NCI-H2227 (cell line): ENCODE data around the gene TBCCD1.
"Not testable (repeated sequence)": the region's sequence is repeated elsewhere in the genome, so short reads cannot be mapped to it uniquely, and the experiment has no call there.

Experiments used
- DNase-seq: peaks from one replicate; lab custom pipeline; 2025; ENCODE audit not compliant: unreplicated experiment; lab: John Stamatoyannopoulos, UW

Gene TBCCD1

DNA sequence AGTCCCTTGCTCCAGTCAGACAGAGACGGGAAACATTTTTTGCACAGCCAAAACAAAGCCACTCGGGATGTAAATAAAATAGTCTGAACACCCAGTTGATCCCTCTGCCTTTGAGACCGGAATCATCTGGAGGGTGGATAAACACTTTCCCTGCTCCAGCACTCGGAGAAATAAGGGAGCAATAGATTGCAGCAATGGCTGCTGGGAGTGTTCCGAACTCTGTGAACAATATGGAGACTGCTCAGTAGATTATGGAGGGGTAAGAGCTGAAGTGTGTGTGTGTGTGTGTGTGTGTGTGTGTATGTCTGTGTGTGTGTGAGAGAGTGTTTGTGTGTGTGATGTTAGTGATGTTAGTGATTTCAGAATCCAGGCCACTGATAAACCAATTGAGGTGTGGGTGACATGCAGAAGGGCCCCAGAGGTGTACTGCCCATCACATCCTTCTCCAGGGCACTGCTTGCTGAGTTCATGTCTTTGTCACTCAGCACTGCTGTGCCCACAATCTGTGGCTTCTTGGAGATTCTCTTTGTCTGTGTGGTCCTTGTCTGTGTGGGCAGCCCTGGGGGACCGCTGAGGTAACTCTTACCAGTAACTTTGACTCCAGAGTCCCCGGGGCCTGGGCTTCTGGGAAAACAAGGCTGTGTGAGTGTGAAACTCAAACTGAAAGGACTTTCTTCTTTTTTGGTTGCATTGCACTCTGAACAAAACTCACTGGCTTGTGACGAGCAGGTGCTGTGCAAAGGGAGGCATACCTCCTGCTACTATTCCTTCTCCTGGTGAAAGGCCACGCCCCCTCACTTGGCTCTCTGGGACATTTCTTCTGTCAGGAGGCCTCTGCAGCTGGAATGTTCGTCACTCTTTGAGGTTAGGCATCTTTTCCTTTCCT is 45.9 kb downstream of the TBCCD1 start:
- no peak for DNase-seq

DNA sequence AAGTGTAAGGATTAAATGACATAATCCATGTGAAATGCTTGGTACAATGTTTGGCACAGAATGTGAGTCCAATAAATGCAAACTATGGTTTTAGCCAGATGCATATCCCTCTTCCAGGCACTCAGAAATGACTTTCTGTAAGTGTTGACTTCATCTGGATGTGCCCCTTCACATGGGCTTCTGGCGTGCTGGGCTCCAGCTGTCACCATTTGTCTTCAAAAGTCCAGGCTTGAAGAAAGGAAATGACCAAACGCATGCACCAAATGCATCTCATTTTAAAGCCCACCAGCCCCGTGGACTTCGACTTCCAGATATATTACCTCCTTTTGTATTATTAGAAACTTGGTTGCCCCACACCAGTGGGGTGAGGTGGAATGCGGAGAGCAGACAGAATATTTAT is 46.7 kb downstream of the TBCCD1 start:
- no peak for DNase-seq

DNA sequence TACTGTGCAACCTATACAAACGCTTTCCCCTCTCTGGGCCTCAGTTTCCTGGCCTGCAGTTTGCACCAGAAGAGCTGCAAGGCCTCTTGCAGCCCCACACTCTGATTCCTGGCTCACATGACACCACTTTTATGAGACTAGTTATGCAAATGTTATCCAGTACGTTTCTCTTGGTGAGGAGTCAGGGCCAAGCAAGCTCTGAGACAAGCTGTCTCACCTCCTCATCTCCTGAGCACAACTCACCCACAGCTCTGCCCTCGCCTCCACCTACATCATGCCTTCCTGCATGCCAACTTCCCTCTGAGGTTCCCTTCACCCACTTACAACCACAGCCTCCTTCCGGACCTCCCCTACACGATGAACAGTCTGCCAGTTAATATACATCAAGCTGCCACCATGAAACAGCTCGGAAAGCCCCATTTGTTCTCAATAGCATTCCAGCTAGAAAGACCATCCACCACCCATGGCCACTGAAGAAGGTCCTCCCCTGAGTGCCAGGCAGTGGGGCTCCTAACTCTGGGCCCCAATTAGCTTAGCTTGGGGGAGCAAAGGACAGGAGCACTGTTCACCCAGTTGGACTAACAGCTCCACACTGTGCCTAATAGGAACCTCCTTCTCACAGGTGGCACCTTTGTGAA is 48.0 kb downstream of the TBCCD1 start:
- DNase-seq, result no peak

DNA sequence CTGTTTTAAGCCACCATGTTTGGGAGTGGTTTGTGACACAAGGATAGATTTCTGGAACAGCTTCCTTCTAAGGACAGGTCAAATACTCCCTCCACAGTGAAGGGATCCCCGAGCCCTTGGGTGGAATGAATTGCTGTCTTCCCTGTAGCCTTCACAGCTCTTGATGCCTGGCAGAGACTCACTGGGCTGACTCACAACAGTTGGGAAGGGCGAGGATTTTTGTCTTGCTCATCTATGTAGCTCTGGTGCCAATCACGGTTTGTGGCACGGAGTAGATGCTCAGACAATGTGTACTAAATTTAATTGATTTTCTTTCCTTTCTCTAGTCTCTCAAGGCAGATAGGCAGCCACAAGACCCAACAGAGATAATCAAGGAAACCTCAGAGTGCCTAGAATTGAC is 49.9 kb downstream of the TBCCD1 start:
- no peak for DNase-seq

DNA sequence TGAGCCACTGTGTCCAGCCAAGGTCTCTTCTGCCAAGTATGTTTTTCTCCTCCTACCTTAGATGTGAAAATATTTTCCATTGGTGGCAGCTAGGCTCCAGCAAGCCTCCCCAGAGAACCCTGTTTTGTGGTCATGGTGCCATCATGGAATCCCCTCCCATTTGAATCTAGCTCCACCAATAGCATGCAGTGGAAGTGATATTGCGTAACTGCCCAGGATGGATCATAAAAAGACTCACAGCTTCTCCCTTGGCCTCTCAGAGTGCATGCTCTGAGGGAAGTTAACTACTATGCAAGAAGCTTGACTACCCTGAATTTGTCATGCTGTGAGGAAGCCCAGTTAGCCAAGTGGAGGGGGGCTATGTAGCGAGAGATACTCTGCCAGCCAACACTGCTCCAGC is 50.5 kb downstream of the TBCCD1 start:
- DNase-seq, result no peak

DNA sequence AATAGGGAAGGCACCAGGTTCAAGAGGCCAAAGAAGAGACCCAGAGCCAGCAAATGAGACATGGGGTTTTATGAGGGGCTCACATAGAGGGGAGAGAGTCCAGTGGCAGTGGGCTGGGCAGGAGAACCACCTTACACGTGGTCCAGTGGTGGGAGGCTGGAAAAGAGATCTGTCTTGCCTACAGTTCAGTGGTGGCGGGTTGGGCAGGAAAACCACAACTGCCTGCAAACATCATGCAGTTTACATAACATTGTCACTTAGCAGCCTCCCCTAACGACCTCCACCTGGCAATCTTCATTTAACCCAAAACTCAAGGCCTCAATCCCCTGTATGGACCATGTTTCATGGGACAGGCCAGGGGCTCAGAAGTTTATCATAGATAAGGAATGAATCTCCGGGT is 52.0 kb downstream of the TBCCD1 start:
- DNase-seq, result no peak

DNA sequence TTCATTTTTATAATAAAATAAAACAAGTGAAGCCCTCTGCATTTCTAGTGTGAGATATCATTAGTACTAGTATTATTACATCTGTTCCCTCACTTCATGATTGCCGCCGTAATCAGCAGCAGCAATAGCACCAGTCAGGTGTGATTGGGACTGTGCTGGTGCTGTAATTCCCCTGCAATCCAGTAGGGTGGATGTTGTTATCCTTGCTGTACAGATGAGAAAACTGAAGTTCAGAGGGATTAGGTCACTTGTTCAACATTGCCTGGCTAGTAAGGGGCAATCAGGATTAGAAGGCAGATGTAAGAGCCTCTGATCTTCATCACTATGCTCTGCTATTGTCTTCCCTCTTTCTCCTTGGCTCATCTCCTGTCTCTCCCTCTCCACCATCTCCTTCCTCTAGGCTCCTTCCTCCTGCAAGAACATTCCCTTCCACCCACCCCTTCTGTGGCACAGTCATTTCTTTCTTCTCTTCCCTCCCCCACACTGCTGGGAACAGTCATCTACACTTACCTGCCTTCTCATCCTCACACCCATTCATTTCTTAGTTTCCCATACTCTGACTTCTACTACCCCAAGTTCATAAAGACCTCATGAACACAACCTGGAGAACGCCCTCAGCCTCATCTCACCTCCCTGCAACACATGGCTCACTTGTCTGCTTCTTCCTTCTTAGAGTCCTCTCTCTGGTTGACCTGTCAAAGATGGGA is 52.7 kb downstream of the TBCCD1 start:
- DNase-seq, result no peak

DNA sequence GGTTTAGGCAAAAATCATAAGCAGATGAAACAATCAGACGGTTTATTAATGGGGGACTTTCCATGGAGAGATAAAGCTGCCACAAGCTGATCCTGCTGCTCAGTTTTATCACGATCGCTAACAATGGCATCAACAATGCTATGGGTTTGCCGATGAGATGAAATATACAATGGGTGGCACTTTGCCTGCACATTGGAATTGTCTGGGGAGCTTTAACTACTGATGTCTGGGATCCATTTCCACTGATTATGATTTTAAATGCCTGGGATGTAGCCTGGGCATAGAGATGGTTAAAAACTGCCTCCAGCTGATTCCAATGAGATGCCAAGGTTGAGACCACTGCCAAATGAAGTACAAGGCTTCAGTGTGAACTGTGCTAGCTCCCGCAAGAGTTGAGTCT is 53.8 kb downstream of the TBCCD1 start:
- no peak for DNase-seq

DNA sequence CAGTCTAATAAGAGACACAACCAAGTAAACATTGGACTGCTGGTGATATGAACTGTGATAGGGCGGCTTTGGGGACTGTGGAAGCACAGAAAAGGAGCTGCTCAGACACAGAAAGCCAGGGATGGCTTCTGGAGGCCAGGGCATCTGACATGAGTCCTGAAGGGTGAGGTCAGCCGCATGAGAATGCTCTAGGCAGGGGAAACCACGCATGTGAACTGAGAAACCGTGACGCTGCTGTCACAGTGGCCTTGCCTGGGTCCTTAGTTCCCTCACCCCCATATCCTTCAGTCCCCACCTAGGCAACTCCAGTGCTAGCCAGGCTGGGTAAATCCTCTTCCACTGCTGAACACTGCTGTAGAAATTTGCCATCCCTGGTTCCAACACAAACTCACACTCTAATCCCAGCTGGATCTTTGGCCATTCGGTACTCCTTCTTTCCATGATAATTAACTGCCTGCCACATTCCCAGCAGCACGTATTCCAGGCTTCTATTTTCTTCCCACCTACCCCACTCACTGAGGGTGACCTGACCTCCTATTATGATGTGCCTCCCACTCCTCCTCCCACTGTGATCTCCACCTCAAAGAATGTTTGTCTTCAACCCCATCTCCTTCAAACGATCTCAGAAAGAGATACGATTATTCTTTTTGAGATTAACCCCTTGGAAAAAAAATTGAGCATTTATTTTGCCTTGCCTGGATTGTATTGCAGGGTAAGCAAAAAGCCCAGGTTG is 54.4 kb downstream of the TBCCD1 start:
- no peak for DNase-seq

DNA sequence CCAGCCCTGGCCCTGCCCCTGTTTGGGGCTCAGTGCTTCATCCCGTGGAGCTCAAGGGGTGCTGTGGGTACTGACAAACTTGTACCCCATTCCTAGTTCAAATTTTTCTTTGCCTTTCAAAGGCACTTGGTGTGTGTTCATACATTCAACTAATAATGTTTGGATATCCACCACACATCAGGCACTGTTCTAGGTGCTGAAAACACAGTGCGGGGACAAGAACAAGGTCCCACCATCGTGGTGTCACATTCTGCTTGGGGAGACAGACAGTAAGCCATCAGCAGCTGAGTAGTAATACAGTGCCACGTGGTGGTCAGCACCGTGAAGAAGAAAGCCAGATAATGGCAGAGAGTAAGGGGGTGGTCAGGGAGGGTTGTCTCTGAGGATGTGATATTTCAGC is 55.4 kb downstream of the TBCCD1 start:
- no peak for DNase-seq

DNA sequence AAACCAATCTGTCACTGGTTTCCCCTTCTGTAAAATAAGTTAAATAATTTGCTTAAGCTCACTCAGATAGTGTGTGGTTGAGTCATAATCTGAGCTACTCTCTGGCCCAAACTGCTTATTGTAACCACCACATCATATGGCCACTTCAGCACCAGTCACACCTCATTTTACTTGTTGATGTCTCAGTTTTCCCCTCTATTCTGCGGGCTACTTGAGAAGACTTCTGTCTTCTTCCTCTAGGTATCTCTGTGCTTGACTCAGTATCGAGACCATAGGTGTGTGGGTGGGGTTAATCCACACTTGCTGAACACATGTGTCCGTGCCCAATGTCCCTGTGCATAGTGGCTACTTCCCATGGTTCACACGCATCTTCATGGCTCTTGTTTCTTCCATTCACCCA is 55.9 kb downstream of the TBCCD1 start:
- DNase-seq, result no peak

DNA sequence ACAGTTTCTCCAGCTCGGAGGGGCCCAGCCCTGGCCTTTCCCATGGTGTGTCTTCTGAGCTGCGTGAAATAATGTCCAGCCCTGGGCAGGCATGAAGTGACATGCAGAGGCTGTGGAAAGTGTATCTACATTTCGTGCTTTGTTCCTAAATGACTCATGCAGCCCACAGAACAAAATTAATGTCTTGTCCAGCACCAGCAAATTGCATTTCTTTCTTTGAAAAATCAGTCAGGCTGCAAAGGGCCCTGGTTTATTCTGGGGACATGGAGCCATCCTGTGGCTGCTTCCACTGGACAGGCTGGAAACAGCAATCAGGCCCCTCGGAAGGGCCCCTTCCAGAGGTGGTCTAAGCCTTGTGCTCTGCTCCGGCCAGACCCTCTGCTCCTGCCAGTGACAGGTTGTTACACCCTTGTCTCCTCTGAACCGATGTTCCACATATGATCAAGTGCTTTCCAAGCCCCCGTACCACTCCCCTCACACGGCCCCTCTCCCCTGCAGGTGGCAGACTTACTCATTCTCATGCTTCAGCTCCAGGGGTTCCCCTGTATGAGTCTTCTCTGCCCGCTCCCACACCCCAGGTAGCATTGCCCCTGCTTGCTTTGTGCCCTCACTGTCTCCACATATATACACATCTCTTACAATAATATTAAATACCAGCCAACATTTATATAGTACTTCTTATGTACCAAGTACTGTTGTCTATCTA is 56.6 kb downstream of the TBCCD1 start:
- DNase-seq, result no peak

DNA sequence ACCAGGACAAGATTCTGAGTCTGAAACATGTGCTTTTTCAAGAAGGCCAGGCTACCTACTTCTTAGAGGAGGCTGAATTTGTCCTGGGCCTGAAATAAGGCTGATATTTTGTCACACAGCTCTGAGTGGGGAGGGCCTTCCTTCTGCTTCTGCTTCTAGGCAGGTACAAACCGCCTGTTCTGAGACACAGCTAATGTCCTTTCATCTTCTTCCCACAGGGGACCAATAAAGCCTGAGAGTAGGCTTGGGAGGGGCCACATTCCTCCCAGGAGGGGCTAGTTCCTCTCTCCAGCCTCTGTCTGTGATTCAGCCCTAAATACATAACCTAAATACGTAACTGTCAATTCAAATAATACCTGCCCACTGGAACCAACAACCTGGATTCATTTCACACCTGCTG is 57.7 kb downstream of the TBCCD1 start:
- no peak for DNase-seq

DNA sequence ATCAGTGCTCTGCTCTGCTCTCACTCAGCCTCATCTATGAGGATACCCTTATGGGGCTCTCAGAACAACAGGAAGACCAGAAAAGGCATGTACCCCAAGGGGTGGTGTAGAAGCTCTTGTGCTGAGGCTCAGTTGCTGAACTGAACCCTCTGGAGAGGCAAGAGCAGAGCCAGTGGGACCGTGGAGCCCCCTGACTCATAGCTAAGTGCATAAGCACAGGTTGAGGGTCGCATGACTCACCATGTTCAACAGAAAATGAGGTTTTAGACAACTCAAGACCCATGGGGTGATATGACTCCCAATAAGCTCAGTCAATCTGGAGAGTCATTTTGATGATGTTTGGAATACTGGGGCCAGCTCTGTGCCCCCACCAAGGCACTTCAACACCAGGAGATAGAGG is 60.3 kb downstream of the TBCCD1 start:
- no peak for DNase-seq

DNA sequence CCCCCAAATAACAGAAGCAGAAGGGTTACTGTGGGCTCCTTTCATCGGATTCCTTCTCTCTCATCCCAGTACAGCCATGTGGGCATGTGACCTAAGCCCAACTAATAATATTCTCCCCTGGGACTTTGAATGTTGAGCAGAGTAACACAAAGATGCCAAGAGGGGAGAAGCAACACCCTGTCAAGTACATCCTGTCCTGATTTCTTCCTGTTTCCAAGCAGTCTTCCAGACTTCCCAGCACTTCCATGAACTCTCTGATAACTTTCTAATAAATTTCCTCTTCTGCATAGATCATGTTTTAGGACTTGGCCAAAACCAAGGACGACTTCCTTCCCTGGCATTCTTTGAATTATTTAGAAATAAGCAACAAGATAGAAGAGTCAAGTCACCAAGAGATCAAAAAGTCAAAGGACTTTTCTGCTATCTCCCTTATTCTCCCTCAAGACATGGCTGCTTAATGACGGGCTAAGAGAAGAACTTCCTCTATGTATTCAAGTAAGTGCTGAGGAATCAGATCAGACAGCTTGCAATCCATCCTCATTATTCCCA is 60.9 kb downstream of the TBCCD1 start:
- DNase-seq, result no peak

DNA sequence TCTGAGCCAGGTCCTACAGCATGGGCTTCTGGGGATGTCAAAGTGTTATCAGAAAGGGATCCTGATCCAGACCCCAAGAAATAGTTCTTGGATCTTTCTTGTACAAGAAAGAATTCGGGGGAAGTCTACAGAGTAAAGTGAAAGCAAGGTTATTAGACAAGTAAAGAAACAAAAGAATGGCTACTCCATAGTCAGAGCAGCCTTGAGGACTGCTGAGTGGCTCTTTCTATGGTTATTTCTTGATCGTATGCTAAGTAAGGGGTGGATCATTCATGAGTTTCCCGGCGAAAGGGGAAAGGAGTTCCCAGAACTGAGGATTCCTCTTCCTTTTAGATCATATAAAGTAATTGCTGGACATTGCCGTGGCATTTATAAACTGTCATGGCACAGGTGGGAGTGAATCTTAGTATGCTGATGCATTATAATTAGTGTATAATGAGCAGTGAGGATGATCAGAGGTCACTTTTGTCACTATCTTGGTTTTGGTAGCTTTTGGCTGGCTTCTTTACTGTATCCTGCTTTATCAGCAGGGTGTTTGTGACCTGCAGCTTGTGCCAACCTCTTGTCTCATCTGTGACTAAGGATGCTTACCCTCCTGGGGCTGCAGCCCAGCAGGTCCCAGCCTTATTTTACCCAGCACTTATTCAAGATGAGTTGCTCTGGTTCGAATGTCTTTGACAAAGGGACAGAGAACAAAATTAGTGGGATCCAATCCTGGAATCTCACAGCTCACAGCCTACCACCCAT is 64.0 kb downstream of the TBCCD1 start:
- no peak for DNase-seq

DNA sequence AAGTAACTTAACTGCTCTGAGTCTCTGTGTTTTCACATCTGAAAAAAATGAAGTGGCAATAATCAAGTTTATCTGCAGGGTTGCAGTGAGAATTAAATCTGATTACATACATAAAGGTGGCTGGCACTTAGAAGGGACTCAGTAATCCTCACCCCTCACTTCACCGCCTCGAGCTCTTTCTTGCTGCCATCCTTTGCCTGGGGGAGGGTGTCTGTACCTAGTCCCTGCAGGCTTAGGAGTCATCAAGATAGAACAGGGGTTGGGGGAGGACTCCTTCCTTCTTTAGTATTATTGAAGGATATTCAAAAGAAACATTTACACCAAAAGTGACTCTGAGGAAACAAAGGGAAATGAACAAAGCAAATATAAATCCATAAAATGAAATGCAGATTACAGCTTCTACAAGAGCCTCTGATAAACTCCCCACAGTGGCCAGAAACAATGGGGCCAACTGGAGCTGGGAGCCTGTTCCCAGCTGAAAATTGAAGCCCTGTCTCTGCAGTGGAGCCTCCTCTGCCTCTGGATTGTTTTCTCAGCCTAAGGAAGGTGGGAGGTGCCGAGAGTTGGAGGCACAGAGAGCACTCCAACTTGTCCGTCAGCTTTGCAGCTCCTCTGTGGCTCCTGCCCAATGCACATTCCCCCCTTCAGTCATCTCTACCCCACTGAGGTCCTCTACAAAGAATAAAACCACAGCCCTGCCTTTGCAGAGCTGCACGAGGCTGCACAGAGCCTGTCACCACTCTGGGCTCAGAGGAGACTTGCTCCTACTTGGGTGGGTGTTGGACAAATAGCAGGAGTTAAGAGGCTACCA is 64.8 kb downstream of the TBCCD1 start:
- DNase-seq, result no peak

DNA sequence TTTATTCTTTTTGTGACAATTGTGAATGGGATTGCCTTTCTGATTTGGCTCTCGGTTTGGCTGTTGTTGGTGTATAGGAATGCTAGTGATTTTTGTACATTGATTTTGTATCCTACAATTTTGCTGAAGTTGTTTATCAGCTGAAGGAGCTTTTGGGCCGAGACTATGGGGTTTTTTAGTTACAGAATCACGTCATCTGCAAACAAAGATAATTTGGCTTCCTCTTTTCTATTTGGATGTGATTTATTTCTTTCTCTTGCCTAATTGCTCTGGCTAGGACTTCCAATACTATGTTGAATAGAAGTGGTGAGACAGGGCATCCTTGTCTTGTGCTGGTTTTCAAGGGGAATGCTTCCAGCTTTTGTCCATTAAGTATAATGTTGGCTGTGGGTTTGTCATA is 67.2 kb downstream of the TBCCD1 start:
- not testable (repeated sequence) for DNase-seq

DNA sequence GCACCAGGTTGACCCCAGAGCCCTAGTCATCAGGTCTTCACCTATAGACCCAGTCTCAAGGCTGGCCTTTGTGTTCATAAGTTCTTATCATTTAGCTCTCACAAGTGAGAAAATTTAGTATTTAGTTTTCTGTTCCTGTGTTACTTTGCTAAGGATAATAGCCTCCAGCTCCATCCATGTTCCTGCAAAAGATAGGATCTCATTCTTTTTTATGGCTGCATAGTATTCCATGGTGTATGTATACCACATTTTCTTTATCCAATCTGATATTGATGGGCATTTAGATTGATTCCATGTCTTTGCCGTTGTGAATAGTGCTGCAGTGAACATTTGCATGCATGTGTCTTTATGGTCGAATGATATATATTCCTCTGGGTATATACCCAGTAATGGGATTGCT is 69.1 kb downstream of the TBCCD1 start:
- DNase-seq, result not testable (repeated sequence)
